ENCODE data around the gene ZNF512B.

ZNF512B gene

DNA sequence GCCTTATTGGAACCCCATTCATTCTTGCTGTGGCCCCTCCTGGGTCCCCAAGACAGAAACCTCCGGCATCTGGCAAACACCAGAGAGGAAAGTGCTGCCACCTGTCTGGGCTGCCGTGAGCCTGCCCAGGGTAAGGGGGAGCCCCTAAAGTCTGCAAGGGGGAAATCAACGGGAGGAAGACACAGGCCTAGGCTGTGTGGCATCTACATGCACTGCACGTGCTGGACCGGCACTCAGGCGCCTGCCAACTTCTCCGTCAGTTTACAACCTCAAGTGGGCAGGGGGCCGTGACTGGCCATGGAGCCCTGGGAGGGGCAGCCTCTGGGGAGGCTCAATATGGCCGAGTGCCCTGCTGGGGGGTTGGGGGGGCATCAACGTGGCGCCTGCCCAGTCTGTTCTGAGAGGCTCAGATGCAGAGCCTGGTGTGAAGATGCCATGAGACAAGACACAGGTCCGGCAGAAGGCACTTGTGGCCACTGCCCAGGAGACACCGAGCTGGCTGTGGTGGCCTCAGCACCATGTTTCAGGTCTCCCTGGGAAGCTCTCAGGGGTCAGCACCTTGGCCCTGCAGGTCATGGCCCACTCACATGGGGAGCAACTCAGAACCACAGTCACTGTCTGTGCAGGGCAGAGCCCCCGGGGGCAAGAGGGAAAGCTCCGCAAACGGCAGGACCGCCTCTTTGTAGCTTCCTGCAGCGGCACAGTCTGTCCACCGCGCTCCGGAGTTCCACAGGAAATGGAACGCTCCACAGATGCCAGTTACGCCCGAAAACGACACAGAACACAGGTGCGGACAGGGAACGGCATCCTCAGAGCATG is 21.9 kb downstream of the ZNF512B start:
- Histone ChIP-seq H3K4me1 (ENCODE audit: control insufficient read depth in 1 of 2, insufficient read depth in 2 of 2, low read length in 2 of 2) (peaks cover 56 to 62% of the 10 kb centered on the region in 2 donors), H3K9ac (ENCODE audit: low read depth in 1 of 2, low read length in 2 of 2) (no peak overlapping the region)

DNA sequence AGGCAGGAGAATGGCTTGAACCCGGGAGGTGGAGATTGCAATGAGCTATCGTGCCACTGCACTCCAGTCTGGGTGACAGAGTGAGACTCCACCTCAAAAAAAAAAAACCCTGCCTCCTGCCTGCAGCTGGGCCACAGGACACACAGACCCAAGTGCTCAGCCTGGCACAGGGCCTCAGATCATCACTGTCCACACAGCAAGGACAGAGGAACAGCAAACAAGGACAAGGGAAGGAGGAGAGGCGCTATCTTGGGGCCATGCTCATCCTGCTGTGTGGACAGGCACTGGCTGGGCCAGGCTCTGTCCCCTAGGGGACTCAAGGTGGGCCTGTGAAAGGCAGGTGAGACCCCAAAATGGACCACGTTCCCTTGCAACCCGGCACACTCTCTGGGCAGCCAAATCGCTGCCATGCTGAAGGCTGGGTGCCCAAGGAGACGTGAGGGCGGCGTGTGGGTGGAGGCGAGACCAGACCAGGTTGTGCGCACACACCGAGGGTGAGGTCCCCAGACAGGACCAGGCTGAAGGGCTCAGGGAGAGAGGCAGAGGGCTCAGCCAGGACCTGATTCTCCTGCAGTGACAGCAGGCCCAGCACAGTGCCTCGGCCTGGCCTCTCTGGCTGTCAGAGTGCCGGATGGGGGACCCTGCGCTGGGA is 22.6 kb downstream of the ZNF512B start:
- no peaks in the 10 kb centered on the region for H3K9me3 ChIP-seq (ENCODE audit: control insufficient read depth in 1 of 2, low read length in 2 of 2)
- H3K9ac ChIP-seq (ENCODE audit: low read depth in 1 of 2, low read length in 2 of 2) = no peak overlapping the region
- H3K4me1 ChIP-seq (ENCODE audit: control insufficient read depth in 1 of 2, insufficient read depth in 2 of 2, low read length in 2 of 2) = peaks cover 49 to 61% of the 10 kb centered on the region in 2 donors
- H3K4me3 ChIP-seq (ENCODE audit: low read depth in 1 of 2, low read length in 2 of 2) = no peak overlapping the region
- peaks cover 28 to 43% of the 10 kb centered on the region in 2 donors for H3K36me3 ChIP-seq (ENCODE audit: control insufficient read depth in 1 of 2, insufficient read depth in 2 of 2, low read length in 2 of 2)
- no peaks in the 10 kb centered on the region for H3K27me3 ChIP-seq (ENCODE audit: control insufficient read depth in 1 of 2, insufficient read depth in 2 of 2, low read length in 2 of 2)
- H3K27ac ChIP-seq (ENCODE audit: low read depth, low read length) = no peak overlapping the region

More for the DNA sequence above, 21.9 kb downstream of the ZNF512B start:
- Histone ChIP-seq H3K9me3 (ENCODE audit: control insufficient read depth in 1 of 2, low read length in 2 of 2) (no peaks in the 10 kb centered on the region), H3K27ac (ENCODE audit: low read depth, low read length) (no peak overlapping the region), H3K36me3 (ENCODE audit: control insufficient read depth in 1 of 2, insufficient read depth in 2 of 2, low read length in 2 of 2) (peaks cover 27 to 41% of the 10 kb centered on the region in 2 donors), H3K4me3 (ENCODE audit: low read depth in 1 of 2, low read length in 2 of 2) (peak overlapping the region; percentile 22 to 31), H3K27me3 (ENCODE audit: control insufficient read depth in 1 of 2, insufficient read depth in 2 of 2, low read length in 2 of 2) (no peaks in the 10 kb centered on the region)

DNA sequence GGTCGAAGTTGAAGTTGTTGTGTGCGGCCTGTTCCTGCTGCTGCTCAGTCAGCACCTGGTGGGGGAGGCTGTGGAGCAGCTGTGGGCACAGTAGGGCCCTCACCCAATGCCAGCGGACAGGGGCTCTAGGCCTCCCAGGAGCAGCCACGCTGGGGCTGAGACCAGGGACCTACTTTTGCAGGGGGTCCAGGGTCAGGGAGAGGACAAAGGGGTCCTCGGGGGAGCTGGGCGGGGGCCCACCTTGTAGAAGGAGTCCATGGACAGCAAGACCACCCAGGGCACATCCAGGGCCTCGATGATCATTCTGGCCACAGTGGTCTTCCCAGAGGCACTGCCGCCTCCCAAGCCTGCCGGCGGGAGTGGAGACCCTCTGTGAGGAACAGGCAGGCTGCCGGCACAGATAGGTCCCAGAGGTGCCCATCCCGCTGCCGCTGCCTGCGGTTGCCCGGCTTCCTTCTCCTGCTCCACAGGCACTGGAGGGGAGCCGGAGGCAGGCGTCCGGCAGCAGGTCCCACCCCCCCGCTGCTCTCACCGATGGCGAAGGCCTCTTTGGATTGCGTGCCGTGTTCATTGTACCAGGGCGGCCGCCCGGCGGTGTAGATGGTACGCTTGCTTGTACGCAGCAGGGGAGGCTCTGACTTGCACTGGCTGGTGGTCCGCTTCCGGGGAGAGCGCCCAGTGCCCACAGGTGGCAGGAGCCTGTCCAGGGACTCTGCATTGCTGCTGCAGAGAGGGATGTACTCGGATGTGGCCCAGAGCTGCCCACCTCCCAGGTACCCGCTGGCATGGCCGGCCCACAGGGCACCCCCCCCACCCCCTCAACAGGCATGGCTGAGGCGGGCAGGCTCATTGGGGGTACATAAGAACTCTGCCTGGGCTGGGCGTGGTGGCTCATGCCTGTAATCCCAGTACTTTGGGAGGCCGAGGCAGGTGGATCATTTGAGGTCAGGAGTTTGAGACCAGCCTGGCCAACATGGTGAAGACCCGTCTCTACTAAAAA is 23.5 kb downstream of the ZNF512B start:
- Histone ChIP-seq H3K36me3 (ENCODE audit: control insufficient read depth in 1 of 2, insufficient read depth in 2 of 2, low read length in 2 of 2) (peaks cover 28 to 45% of the 10 kb centered on the region in 2 donors), H3K4me1 (ENCODE audit: control insufficient read depth in 1 of 2, insufficient read depth in 2 of 2, low read length in 2 of 2) (peaks cover 41 to 54% of the 10 kb centered on the region in 2 donors)

DNA sequence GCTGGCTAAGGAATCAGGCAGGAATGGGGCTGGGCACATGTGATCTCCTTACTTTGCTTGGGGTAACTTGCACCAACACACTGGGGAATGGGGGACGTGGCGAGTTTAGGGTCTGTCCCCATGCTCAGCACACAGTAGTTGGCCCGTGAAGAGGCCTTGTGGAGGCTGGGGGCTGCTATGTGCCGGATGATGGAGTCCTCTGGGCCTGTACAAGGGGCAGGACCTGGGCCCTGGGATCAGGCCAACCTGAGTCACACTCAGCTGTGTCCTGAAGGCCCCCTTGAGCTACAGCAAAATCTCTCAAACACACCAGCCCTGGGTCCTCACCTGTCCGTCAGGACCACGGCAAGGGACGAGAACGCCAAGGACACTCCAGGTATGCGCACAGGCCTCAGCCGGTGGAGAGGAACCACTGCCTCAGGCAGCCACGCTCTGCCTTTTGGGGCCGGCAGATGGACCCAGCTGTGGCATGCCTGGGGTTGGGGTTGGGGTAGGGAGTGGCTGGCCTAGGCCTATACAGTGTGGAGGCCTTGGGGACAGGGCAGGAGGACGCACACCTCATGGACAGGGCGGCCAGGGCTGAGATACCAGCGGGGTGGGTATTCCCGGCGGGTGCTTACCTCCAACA is 24.6 kb downstream of the ZNF512B start:
- no peaks in the 10 kb centered on the region for H3K9me3 ChIP-seq (ENCODE audit: control insufficient read depth in 1 of 2, low read length in 2 of 2)
- no peaks in the 10 kb centered on the region for H3K27me3 ChIP-seq (ENCODE audit: control insufficient read depth in 1 of 2, insufficient read depth in 2 of 2, low read length in 2 of 2)
- peaks cover 31 to 45% of the 10 kb centered on the region in 2 donors for H3K4me1 ChIP-seq (ENCODE audit: control insufficient read depth in 1 of 2, insufficient read depth in 2 of 2, low read length in 2 of 2)
- no peak overlapping the region for H3K9ac ChIP-seq (ENCODE audit: low read depth in 1 of 2, low read length in 2 of 2)
- H3K4me3 ChIP-seq (ENCODE audit: low read depth in 1 of 2, low read length in 2 of 2) = no peak overlapping the region
- H3K27ac ChIP-seq (ENCODE audit: low read depth, low read length) = no peak overlapping the region
- peaks cover 38 to 56% of the 10 kb centered on the region in 2 donors for H3K36me3 ChIP-seq (ENCODE audit: control insufficient read depth in 1 of 2, insufficient read depth in 2 of 2, low read length in 2 of 2)

More for the DNA sequence above, 23.5 kb downstream of the ZNF512B start:
- H3K27ac ChIP-seq (ENCODE audit: low read depth, low read length) = no peak overlapping the region
- H3K27me3 ChIP-seq (ENCODE audit: control insufficient read depth in 1 of 2, insufficient read depth in 2 of 2, low read length in 2 of 2) = no peaks in the 10 kb centered on the region
- H3K9me3 ChIP-seq (ENCODE audit: control insufficient read depth in 1 of 2, low read length in 2 of 2) = no peaks in the 10 kb centered on the region
- H3K4me3 ChIP-seq (ENCODE audit: low read depth in 1 of 2, low read length in 2 of 2) = no peak overlapping the region
- H3K9ac ChIP-seq (ENCODE audit: low read depth in 1 of 2, low read length in 2 of 2) = no peak overlapping the region

DNA sequence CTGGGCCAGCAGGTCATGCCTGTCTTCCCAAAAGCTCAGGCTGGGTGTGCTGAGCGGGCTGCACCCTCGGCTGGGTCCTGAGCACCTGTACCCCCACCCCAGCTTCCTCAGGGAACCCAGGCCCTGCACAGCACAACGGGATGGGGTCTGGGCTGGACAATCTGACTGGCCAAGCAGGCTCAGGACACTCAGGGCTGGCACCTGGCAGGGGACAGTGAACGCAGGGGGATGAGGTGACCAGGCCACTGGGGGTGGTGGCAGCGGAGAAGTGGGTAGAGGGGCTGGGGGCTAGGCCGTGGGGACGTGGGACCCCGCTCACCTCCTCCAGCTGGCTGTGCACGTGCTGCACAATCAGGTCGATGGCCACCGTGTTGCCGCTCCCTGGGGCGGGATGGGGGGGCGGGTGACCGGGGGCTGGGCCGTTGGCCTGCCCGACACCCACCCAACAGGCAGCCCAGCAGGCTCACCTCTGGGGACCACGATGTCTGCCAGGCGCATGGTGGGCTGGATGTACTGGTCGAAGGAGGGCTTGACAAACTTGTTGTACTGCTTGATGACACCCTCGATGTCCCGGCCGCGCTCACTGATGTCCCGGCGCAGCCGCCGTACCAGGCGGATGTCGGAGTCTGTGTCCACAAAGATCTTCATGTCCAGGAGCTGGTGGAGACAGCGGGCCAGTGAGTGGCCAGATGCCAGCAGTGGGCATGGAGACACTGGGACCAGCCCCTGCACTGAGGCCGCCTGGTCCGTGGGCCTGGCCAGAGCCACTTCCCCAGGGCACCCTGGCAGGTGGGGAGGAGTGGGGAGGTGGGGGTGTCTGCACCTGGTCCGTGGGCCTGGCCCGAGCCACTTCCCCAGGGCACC is 25.4 kb downstream of the ZNF512B start:
- Histone ChIP-seq H3K27ac (ENCODE audit: low read depth, low read length) (no peak overlapping the region), H3K9me3 (ENCODE audit: control insufficient read depth in 1 of 2, low read length in 2 of 2) (no peaks in the 10 kb centered on the region), H3K4me3 (ENCODE audit: low read depth in 1 of 2, low read length in 2 of 2) (no peak overlapping the region), H3K27me3 (ENCODE audit: control insufficient read depth in 1 of 2, insufficient read depth in 2 of 2, low read length in 2 of 2) (no peaks in the 10 kb centered on the region), H3K36me3 (ENCODE audit: control insufficient read depth in 1 of 2, insufficient read depth in 2 of 2, low read length in 2 of 2) (peaks cover 39 to 64% of the 10 kb centered on the region in 2 donors), H3K9ac (ENCODE audit: low read depth in 1 of 2, low read length in 2 of 2) (no peak overlapping the region), H3K4me1 (ENCODE audit: control insufficient read depth in 1 of 2, insufficient read depth in 2 of 2, low read length in 2 of 2) (peaks cover 23 to 37% of the 10 kb centered on the region in 2 donors)

DNA sequence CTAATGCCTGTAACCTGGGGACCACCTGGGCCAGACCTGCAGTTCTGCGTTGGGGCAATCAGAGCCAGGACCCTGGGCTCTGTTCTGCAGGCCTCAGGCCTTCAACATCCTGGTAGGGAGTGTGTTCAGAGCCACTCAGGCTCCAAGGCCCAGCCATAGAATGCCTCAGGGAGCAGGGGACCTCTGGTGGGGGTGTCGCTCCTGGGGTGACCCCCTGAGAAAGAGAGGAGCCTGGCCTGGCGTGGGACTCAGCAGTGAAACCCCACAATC is 26.0 kb downstream of the ZNF512B start:
- H3K9ac ChIP-seq (ENCODE audit: low read depth in 1 of 2, low read length in 2 of 2) = no peak overlapping the region
- H3K36me3 ChIP-seq (ENCODE audit: control insufficient read depth in 1 of 2, insufficient read depth in 2 of 2, low read length in 2 of 2) = peaks cover 42 to 66% of the 10 kb centered on the region in 2 donors
- H3K27ac ChIP-seq (ENCODE audit: low read depth, low read length) = no peak overlapping the region
- H3K27me3 ChIP-seq (ENCODE audit: control insufficient read depth in 1 of 2, insufficient read depth in 2 of 2, low read length in 2 of 2) = no peaks in the 10 kb centered on the region
- H3K9me3 ChIP-seq (ENCODE audit: control insufficient read depth in 1 of 2, low read length in 2 of 2) = no peaks in the 10 kb centered on the region
- peaks cover 17 to 31% of the 10 kb centered on the region in 2 donors for H3K4me1 ChIP-seq (ENCODE audit: control insufficient read depth in 1 of 2, insufficient read depth in 2 of 2, low read length in 2 of 2)
- no peak overlapping the region for H3K4me3 ChIP-seq (ENCODE audit: low read depth in 1 of 2, low read length in 2 of 2)

DNA sequence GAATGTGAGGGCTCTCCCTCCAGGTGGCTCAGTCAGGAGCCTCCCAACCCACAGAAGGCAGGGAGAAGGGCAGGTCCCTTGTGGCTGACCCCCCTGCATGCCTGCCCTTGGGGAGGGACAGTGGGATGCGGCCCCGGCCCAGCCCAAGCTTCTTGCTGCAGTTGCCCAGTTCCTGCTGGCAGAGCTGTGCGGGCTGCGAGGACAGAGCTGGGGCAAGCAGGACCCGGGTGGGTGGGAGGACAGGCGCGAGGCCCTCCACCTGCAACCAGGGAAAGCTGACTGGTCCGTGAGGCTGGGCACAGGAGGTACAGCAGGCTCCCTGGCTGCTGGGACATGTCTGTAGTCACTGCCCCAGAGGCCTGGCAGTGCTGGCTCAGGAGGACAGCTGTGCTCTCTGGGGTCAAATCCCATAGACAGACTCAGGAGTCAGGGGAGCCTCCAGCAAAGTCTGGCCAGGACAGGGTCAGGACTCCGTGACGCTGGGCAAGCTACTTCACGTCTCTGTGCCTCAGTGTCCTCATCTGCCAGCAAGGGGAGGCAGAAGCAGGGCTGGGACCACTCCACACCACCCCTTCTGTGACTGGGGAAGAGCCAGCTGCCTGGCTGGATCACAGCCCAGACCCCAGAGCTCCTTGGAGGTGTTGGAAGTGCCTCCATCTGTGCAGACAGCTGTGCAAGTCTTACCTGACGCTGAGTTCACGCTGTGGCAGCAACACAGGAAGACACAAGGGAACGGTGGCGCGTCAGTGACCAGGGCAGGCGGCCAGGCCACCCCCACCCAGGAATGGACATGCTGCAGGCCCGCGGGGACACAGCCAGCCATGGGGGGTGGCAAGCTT is 26.5 kb downstream of the ZNF512B start:
- peaks cover 12 to 26% of the 10 kb centered on the region in 2 donors for H3K4me1 ChIP-seq (ENCODE audit: control insufficient read depth in 1 of 2, insufficient read depth in 2 of 2, low read length in 2 of 2)
- peaks cover 43 to 67% of the 10 kb centered on the region in 2 donors for H3K36me3 ChIP-seq (ENCODE audit: control insufficient read depth in 1 of 2, insufficient read depth in 2 of 2, low read length in 2 of 2)
- H3K27me3 ChIP-seq (ENCODE audit: control insufficient read depth in 1 of 2, insufficient read depth in 2 of 2, low read length in 2 of 2) = no peaks in the 10 kb centered on the region
- no peak overlapping the region for H3K4me3 ChIP-seq (ENCODE audit: low read depth in 1 of 2, low read length in 2 of 2)
- H3K9me3 ChIP-seq (ENCODE audit: control insufficient read depth in 1 of 2, low read length in 2 of 2) = no peaks in the 10 kb centered on the region
- H3K27ac ChIP-seq (ENCODE audit: low read depth, low read length) = no peak overlapping the region
- H3K9ac ChIP-seq (ENCODE audit: low read depth in 1 of 2, low read length in 2 of 2) = no peak overlapping the region

DNA sequence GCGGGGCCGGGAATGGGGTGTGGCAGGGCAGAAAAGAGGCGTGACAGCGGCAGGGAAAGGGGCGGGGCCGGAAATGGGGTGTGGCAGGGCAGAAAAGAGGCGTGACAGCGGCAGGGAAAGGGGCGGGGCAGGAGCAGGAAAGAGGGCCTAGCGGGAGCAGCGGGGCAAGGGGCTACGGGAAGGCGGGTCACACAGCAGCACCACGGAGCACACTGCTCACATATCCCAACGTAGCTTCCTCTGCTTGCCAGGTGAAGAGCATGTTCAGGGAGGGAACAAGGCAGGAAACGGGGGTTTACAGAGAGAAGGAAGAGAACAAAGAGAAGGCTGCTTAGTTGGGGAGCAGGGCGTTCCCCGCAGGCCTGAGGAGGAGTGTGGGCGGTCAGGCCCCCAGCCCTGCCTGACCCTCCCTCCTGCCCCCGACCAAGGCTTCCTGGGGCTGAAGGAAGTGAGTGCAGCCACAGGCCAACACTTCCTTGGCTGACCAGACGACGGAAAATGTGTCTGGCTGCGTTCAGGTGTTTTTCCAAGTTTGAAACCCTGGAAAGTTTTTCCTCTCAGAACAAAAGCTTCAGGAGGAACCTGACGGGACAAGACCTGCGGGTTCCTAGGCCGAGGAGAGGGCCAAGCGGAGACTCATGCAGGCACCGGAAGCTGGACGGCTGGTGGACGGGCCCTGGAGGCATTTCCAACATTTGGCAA is 27.3 kb downstream of the ZNF512B start:
- H3K9ac ChIP-seq (ENCODE audit: low read depth in 1 of 2, low read length in 2 of 2) = no peak overlapping the region
- no peaks in the 10 kb centered on the region for H3K27me3 ChIP-seq (ENCODE audit: control insufficient read depth in 1 of 2, insufficient read depth in 2 of 2, low read length in 2 of 2)
- H3K4me1 ChIP-seq (ENCODE audit: control insufficient read depth in 1 of 2, insufficient read depth in 2 of 2, low read length in 2 of 2) = peaks cover 5 to 18% of the 10 kb centered on the region in 2 donors
- H3K36me3 ChIP-seq (ENCODE audit: control insufficient read depth in 1 of 2, insufficient read depth in 2 of 2, low read length in 2 of 2) = peaks cover 43 to 64% of the 10 kb centered on the region in 2 donors
- peak overlapping the region; percentile 73 for H3K27ac ChIP-seq (ENCODE audit: low read depth, low read length)
- H3K9me3 ChIP-seq (ENCODE audit: control insufficient read depth in 1 of 2, low read length in 2 of 2) = no peaks in the 10 kb centered on the region
- H3K4me3 ChIP-seq (ENCODE audit: low read depth in 1 of 2, low read length in 2 of 2) = no peak overlapping the region
